CD4-positive, alpha-beta T cell treated with Interleukin-2 at 100 ng/mL for 4 hours (primary cell): ENCODE results near the gene ERAS.
"Not testable (repeated sequence)": the region's sequence is repeated elsewhere in the genome, so short reads cannot be mapped to it uniquely, and the experiment has no call there.

ENCODE experiments used
- DNase-seq: peaks from one replicate; pipeline ENCODE4 v3.0.0-alpha.2; 2020; ENCODE audit warnings: low spot score

The ERAS gene

DNA sequence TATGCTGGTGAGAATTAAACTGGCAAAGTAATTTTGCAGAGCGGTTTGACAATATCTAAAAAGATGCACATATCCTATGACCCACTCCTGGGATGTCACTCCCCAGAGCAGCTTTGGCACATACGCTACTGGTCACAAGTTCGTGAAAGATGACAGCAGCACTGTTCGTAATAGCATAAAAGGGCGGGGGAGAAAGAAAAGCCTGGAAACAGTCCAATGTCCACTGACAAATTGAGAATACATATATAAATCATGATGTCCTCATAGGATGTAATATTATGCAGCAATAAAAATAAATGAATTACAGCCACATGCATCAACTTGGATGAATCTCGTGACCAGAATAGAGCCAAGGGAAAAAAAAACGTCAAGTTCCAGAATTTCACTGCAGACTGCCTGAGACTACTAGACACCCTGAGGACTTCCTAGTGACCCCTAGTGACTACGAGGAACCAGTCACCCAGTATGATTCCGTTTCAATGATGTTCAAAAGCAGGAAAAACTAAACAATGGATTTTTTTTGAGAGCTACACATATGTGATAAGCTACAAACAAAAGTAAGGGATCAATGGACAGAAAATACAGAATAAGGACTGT lies 7.3 kb downstream of the ERAS start:
- DNase-seq, result no peak

DNA sequence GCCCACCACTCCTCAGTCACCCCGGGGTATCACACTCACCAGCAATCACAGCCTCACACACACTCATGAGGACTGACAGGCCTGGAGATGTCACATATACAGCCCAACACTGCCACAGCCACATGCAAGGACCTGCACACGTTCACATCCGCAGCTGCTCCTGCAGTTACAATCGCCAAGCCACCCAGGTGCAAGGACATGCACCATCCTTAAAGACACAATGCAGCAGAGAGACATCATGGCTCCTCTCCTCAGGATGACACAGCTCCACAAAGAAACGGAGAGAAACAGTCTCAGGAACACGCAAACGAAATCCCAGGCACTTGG lies 8.0 kb downstream of the ERAS start:
- no peak for DNase-seq

DNA sequence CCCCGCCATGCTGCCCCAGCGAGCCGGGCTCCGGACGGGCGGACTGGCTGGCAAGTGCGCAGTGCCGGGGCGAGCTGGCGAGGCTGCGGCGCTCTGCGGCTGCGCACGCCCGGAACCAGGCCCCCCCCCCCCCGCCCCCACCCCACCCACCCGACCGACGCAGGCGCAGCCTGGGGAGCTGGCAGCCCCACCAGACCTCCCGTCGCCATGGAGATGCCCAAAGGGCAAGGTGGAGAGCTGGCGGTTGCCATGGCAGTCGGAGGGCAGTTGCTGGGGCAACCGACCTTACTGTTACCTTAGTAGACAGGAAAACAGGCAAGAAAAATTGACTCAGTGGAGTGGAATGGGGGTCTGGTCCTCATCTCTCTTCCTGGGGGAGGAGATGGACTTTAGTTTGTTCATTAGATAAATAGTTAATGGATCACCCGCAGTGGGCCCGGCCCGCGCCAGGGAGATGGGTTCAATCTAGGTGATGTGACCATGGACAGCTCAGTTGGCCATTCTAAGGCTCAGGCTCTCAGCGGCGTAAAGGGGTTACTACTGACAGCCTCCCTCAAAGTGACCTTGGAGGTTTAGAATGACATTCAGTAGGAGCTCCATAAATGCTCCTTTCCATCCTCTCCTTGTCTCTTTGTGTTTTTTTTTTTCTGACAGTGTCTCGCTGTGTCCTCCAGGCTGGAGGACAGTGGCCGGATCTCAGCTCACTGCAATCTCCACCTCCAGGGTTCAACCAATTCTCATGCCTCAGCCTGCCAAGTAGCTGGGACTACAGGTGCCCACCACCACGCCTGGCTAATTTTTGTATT lies 9.4 kb downstream of the ERAS start, which contains the start of gene PCSK1N:
Gene PCSK1N (minus strand): TSS at position 87 of the 806 bp plus-strand sequence. CDS start 78 bp downstream, at position 9.
- peak; percentile 60 for DNase-seq

DNA sequence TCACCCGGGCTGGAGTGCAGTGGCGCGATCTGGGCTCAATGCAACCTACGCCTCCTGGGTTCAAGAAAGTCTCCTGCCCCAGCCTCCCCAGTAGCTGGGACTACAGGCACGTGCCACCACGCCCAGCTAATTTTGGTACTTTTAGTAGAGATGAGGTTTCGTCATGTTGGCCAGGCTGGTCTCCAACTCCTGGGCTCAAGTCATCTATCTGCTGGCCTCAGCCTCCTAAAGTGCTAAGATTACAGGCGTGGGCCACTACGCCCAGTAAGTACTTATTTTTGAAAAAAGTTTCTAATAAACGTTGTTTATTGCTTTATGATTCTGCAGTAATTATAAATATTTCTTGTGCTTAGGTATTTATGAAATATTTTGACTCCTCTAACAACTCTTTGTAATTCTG lies 13.4 kb downstream of the ERAS start:
- DNase-seq, result no peak

DNA sequence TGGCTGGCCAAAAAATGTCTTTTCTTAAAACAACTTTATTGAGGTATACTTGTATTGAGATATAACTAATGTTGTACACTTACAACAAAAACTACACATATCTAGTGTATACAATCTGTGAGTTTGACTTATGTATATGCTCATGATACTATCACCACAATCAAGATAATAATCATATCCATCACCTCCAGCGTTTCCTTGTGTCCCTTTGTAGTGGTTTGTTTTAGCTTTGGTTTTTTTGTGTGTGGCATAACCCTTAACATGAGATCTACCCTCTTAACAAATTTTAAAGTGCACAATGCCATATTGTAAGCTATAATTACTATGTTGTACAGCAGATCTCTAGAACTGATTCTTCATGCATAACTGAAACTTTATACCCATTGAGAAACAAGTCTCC lies 22.5 kb downstream of the ERAS start:
- DNase-seq, result peak; percentile 3

DNA sequence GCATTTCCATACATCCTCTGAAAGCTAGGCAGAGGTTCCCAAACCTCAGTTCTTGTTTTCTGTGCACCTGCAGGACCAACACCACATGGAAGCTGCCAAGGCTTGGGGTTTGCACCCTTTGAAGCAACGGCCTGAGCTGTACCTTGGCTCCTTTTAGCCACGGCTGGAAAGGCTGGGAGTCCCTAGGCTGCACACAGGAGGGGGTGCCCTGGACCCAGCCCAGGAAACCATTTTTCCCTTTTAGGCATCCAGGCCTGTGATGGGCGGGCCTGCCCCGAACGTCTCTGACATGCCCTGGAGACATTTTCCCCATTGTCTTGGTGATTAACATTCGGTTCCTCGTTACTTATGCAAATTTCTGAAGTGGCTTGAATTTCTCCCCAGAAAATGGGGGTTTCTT lies 26.5 kb downstream of the ERAS start:
- no peak for DNase-seq

DNA sequence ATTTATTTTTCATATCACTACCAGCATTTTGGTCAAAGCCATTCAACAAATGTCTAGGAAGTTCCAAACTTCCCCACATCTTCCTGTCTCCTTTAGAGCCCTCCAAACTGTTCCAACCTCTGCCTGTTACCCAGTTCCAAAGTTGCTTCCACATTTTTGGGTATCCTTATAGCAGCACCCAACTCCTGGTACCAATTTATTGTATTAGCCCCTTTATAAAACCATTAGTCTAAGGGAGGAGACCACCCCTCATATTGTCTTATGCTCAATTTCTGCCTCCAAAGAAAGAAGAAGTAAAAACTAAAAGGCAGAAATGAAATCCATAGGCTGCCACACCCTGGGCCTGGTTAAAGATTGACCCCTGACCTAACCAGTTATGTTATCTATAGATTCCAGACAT lies 27.2 kb downstream of the ERAS start:
- DNase-seq, result not testable (repeated sequence)

DNA sequence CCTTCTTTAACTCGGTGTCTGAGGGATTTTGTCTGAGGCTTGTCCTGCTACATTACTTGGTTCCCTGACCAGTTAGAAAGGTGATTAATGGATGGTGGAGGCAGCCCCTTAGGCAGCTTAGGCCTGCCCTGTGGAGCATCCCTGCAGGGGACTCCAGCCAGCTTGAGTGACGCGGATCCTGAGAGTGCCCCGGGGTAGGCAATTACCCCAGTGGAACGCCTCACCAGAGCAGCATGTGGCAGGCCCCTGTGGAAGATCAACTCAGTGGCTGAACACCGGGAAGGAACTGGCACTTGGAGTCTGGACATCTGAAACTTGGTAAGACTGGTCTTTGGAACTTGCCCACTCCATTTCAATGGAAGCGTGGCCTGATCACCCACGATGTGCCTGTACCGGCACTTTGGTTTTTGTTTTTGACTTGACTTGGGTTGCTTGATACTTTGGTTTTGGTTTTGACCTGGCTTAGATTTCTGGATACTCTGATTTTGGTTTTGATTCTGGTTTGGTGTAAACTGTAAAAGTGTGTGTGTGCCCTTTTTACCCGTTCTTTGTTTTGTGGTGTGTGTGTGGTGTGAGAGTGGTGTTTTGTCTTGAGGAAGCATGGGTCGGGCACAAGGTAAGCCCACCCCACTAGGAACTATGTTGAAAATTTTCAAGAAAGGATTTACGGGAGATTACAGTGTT lies 27.9 kb downstream of the ERAS start:
- not testable (repeated sequence) for DNase-seq

DNA sequence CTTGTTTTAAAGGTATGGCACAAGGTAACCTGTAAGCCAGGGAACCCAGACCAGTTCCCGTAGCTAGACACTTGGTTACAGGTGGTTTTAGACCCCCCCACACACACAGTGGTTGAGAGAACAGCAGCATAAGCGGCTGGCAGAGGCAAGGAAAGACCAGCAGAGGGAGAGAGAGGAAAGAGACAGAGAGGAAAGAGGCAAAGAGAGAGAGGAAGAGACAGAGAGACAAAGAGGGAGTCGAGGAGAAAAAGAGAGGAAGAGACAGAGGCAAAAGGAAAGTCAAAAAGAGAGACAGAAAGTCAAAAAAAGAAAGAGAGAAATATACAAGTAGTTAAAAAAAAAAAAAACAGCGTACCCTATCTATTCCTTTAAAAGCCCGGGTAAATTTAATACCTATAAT lies 28.6 kb downstream of the ERAS start:
- DNase-seq, result peak; percentile 4

DNA sequence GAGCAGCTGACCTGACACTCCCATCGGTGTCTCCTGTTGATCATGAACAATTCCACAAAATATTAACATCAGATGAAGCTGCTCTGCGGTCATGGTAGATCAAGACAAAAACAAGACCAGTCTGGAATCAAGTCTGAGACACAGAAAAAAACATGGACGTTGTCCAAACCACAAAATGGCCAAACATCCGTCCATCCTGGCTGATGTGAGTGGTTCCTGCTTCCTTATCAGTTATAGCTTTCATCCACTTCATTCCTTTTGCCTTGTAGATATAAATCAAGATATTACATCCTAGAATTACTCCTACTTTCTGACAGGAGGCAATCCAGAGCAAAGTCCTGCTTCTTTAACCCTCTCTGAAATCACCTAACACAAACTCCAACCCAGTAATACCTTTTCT lies 37.9 kb downstream of the ERAS start:
- no peak for DNase-seq

DNA sequence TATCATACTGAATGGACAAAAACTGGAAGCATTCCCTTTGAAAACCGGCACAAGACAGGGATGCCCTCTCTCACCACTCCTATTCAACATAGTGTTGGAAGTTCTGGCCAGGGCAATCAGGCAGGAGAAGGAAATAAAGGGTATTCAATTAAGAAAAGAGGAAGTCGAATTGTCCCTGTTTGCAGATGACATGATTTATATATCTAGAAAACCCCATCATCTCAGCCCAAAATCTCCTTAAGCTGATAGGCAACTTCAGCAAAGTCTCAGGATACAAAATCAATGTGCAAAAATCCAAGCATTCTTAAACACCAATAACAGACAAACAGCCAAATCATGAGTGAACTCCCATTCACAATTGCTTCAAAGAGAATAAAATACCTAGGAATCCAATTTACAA lies 45.7 kb downstream of the ERAS start:
- DNase-seq, result not testable (repeated sequence)

DNA sequence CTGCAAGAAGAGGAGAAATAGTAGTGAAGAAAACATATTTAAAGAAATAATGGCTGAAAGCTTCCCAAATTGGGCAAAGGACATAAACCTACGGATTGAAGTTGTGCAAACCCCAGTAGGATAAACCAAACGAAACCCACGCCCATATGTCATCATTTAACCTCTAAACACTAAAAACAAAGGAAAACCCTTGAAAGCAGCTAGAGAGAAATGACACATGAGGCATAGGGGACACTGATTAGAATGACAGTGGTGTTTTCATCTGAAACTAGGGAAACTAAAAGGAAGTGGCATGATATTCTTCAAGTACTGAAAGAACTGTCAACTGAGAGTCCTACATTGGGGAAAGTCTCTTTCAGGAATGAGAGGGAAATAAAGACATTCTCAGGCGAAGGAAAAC lies 50.6 kb downstream of the ERAS start:
- DNase-seq, result not testable (repeated sequence)
